ENCODE data around the gene ELF5.

The ELF5 gene

DNA sequence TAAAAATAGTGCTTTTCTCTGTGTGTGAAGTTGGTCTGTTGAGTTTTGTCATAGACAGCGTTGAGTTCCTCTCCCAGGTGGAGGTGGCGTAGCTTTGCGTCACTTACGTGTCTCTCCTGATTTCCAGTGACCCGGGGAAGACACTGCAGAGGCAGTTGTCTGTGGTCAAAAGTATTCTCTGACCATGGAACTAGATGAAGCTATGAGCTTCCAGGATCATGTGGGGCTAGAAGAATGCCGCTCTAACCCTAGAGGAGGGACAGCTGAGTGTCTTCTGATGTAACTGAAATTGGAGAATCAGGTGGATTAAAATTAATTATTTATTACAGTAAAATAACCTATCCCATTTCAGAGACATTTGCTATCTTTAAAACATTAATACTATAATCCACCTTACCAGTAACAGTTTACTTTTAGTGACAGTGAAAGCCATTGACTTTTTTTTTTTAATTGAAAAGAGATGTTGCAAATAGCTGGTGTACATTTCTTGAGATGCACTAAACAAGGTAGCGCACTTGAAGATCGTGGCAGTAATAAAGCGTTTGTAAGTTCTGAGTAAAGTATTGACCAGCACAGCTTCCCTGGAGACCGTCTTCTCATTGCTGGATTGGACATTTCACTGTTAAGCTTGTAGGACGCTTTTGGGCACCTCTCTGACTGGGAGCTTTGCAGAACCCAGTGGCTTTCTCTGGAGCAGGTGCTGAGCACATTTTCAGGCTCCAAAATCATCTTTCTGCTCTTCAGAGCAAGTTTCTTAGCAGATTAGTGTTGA, 65.2 kb downstream of the ELF5 start:
- FAIRE-seq = no peak

- FAIRE-seq = no peak
These were observed 66.5 kb downstream of the ELF5 start for GRCh38 chr11:34447044-34447443.

DNA sequence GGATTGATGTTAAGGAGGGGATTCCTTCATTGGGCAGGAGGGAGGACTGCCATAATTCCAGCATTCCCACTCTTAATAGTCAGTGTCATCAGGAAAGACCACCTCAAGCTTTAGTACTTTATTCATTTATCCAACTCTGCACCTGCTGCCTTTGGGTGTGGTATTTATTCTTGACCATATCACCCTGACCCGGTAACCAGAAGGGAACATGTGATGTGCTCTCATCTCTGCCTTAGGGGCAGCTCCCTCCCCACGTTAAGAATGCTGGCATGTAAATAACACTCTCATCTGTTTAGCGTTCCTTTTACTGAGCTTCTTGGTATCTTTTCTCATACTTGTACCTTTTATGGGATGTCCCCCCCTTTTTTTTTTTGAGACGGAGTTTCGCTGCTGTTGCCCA, 67.2 kb downstream of the ELF5 start:
- no peak for FAIRE-seq

- FAIRE-seq = no peak
These were observed 67.6 kb downstream of the ELF5 start for GRCh38 chr11:34445956-34446355.

DNA sequence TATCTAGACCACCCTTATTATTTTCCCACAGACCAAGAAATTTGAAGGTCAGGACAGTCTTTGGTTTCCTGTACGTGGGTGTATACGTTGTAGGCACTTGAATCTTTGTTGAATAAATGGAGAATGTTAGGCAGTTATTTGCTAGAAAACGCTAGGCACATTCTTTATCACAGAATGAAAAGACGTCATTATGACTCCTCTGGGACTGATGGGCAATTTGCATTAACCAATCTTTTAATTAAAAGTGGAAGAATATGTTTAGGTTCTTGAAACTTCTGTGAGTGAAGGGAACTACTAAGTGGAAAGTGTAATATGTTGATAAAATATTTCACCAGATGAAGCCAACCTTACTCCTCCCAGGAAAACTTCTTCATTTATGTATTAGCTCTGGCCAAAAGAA, 69.2 kb downstream of the ELF5 start:
- FAIRE-seq = no peak

DNA sequence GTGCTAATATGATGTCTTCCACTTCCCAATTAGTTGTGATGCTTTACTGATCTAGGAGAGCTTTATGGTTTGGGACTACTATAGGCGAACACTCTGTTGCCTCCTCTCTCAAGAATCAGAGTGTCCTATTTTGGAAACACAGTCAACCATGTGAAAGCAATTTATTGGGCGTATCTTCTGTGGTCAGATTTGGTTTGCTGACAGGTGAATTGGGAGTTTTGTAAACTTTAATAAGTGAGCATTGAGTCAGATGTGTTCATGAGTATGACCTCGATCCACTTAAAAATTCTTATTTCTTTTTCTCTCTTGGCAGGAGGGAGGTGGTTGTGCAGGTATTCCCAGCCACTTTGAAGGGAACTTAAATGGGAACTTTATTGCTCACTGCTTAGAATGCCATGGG, 70.5 kb downstream of the ELF5 start:
- FAIRE-seq = no peak

- FAIRE-seq = no peak
These were observed 71.8 kb downstream of the ELF5 start for GRCh38 chr11:34441814-34442213.

DNA sequence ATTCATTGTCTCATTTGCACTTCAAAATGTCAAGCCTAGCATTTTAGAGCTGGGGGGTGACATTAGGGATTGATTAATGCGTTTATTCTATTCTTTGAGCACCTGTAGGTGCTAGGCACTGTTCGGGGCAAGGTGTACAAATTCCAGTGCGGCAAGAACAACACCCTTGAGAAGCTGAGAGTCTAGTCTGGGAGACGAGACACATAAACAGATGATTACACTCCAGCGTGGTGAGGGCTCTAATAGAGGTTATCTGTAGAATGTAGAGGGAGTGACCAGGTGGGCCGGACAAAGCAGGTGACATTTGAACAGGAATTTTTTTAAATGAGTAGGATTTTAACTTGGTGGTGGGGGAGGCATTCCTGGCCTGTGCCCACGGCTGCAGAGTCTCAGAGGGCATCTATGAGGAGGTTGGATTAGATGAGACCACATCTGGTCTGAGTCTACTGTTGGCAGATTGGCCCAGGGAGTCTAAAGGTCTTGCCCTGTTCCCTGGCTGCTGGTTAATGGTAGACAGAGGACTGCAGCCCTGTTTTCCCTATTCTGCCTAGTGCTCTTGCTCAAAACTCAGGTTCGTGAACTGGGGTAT, 73.9 kb downstream of the ELF5 start:
- no peak for FAIRE-seq

GRCh38 chr11:34438529-34439507, 74.8 kb downstream of the ELF5 start, which contains the start of gene CAT:
CAT (plus strand) TSS chr11:34438934; CDS start chr11:34439014, 80 bp downstream.
- FAIRE-seq = peak; percentile 96

DNA sequence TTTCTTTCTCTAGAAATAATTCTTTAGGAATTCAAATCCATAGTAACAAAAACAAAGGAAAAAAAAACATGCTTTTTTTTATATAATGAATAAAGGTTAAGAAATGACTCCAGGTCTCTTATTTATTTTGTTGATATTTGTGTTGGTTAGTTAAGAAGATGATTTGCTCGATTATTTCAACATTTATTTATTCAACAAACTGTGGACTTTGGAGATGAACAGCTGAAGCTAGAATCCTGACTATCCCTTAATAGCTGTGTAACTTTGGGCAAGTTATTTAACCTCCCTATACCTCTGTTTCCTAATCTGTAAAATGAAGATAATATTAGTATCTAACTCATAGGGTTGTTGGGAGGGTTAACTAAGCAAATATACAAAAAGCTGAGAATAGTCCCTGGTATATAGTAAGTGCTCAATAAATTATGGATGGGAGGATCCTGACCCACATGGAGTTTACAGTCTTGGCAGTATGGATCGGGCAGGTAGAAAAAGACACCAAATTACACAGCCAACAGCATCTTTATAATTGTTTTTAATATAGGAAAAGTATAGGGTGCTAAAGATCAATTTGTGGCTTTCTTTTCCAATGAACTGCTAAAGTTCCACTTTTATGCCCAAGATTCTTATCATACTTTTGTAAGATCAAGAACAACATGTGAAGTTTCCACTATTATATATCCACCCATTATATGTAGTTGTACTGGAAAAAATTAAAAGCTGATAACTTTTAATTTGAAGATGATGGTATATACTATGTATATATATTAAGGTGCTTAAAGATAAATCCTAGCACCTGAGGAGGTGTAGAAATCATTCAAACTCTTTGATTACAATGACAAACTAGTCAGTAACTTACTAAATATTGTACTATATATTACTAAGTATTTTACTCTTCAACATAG, 76.1 kb downstream of the ELF5 start:
- FAIRE-seq = peak; percentile 30

DNA sequence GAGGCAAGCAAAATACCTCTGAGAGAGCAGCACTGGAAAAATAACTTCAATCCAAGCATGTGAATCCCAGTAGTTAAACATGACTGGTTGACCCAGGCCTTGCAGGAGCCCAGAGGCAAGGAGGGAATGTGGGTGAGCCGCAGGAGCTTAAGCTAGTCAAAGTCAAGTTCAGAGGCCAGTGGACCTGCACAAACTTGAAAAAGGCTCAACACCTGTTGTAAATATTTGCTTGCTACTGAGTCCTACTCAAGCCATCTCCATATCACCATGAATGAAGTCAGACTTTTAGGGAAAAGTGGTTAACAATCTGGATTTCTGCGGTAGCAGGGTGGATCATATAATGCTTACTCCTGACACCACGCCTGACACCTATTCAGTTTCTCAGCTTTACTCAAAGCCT, 79.7 kb downstream of the ELF5 start:
- no peak for FAIRE-seq

DNA sequence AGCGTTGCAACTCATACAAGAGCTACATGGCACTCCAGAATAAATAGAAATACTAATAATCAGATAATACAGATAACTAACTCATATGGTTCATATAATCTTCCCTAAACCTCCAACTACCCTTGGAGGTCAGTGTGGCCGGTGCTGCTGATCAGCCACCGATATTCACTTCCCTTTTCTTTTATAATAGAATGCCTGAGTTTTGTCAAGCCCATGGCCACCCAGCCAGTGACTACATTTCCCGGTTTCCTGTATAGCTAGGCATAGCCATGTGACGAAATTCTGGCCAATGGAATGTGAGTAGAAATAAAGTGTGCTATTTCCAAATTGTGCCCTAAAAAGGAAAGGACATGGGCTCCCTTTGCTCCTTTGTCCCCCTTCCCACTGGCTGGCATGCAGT, 80.8 kb downstream of the ELF5 start:
- FAIRE-seq = no peak

- FAIRE-seq = no peak
These were observed 81.6 kb downstream of the ELF5 start for GRCh38 chr11:34431979-34432378.

Measured in A204.1 (cell line).